GM12872 (cell line): ENCODE data around the gene EARS2.

Experiments used
- TF ChIP-seq, protein P1 (sequence below): IDR thresholded peaks from 3 replicates; pipeline ENCODE4 v1.5.1; 2011; ENCODE audit warnings: low read depth, mild to moderate bottlenecking, low read length, moderate library complexity; ENCODE audit not compliant: insufficient read depth

EARS2 gene

DNA sequence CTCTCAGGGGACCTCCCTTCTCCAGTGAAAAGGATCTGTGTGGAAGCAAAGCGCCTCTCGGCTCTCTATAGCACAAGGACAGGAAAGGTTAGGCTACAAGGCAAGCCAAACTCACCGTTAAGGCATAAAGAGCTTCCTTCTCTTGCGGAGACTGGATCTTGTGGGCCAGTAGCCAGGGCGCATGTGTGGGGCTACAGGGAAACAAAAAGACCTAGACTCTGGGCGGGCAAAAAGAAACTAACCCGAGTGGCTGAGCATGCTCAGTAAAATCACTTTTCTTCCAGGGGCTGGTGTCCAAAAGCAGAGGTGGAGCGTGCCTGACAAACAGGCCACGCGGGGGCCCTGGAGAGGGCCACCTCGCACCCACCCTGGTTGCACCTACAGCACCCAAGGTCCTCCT, 63.0 kb downstream of the EARS2 start:
- TF ChIP-seq, protein P1, sequence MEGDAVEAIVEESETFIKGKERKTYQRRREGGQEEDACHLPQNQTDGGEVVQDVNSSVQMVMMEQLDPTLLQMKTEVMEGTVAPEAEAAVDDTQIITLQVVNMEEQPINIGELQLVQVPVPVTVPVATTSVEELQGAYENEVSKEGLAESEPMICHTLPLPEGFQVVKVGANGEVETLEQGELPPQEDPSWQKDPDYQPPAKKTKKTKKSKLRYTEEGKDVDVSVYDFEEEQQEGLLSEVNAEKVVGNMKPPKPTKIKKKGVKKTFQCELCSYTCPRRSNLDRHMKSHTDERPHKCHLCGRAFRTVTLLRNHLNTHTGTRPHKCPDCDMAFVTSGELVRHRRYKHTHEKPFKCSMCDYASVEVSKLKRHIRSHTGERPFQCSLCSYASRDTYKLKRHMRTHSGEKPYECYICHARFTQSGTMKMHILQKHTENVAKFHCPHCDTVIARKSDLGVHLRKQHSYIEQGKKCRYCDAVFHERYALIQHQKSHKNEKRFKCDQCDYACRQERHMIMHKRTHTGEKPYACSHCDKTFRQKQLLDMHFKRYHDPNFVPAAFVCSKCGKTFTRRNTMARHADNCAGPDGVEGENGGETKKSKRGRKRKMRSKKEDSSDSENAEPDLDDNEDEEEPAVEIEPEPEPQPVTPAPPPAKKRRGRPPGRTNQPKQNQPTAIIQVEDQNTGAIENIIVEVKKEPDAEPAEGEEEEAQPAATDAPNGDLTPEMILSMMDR = no peak

DNA sequence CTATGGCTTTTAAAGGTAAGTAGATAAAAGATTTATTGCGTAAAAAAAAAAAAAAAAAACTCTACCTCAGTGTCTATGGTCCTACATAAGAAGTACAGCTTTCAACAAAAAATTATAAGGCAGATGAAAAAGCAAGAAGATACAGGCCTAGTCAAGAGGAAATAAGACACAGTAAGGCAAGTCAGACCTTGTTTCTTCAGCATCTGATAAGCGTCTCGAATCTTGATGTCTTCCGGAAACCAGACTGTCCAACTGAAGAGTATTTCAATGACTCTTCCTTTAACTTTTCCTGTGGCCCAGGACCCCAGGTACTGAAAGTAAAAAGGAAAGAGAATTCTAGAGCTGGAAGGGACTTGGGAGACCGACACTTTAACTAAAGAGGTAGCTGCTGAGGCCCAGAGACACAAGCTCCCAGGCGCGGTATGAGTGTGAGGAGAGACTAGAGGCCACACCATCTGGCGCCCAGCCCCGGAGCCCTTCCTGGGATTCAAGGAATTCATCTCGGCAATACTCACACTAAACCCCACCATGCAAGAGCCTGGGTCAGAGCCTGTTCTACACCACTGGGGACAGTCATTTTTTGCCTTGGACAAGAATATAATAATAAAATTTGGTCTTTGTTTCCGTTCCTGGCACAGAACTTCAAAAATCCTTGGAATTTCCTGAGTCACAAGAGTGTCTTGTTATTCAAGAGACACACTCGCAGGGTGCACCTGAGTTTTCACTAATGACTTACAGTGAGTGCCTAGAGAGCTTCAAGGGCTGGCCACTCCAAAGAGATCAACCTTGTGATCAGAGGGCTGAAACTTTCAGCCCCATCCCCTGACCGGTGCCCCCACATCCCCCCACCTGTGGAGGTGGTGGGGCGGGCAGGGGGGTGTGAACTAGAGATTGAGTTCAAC, 65.4 kb downstream of the EARS2 start:
- TF ChIP-seq, protein P1 = no peak

DNA sequence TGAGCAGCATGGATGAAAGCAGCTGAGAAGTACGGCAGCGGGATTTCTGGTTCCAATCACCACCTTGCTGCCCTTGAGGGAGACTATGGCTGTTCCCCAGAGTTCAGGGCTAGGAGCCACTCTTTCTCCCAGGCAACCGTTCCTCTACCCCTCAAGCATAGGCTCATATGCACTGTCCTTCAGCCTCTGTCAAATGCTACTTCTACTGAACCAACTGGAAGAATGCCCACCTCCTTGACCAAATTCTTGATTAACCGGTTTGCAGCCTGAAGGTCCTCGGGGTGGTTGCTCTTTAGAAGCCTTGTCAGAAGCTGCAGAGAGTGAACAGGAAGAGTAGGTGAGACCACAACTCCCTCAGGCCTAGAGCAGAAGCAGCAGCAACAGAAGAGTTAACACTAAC, 70.7 kb downstream of the EARS2 start:
- TF ChIP-seq, protein P1 = no peak

DNA sequence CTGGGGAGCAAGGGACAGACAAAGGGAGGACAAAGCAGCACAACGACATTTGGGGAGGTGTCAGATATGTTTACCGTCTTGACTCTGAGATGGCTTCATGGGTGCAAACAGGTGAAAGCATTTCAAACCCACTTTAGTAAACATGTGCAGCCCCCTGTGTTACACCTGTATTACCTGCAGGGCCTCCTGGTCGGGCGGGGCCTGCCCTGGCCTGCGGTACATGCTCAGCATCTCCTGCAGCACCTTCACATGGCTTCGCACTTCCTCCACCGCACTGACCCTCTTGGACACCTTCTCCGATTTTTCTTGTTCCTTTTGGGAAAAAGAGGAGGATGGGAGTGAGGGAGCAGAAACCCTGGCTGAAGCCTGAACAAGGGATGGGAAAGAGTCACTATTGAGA, 71.3 kb downstream of the EARS2 start:
- TF ChIP-seq, protein P1 = no peak

DNA sequence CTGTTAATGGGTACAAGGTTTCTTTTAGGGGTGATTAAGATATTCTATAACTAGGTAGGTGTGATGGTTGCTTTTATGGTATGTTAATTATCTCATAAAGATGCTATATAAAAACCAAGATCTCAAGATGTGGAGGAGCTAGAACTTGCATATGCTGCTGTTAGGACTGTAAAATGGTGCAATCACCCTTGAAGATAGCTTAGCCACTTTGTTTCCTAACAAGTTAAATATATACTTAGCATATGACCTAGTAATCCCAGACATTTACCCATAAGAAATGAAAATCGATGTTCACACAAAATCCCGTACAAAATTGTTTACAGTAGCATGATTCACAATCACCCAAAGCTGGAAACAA, 71.9 kb downstream of the EARS2 start:
- TF ChIP-seq, protein P1 = no peak

DNA sequence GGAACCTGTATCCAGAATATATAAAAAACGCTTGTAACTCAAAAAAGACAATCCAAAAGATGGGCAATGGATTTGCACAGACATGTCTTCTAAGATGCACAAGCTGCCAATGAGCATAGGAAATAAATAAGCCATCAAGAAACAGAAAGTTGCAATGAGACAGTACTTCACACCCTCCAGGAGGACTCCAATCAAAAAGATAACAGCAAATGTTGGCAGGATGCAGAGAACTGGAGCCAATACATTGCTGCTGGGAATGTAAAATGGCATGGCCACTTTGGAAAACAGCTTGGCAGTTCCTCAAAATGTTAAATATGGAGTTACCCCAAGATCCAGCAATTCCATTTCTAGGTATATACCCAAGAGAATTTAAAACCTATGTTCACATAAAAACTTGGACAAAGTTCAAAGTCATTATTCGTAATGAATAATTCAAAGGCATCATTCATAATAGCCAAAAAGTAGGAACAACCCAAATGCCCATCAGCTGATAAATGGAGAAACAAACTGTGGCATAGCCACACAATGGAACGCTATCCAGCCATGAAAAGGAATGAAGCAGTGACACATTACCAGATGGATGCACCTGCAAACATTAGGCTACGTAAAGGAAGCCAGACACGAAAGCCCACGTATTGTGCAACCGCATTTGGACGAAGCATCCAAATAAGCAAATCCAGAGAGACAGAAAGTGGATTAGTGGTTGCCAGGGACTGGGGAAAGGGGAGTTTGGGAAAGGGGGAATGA, 72.5 kb downstream of the EARS2 start:
- TF ChIP-seq, protein P1 = no peak

DNA sequence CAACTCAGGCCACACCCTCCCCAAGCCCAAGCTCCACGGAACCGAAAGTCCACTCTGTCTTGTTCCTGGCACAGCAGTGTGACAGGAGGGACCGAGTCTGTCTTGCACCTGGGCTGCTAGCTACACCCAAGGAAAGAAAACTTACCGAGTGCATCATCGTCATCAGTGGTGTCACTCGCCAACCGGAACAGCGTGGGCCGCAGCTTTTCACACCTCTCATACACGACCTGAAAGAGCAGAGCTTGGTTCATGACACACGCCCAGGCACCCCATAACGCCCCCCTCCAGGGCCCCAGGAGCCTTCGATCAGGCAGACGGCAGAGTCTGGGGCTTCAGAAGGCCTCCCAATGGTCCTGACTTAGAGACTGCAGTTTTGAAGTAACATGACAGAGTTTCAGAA, 74.4 kb downstream of the EARS2 start:
- TF ChIP-seq, protein P1 = no peak
